ENCODE results near the gene NUP210L.

Gene NUP210L

DNA sequence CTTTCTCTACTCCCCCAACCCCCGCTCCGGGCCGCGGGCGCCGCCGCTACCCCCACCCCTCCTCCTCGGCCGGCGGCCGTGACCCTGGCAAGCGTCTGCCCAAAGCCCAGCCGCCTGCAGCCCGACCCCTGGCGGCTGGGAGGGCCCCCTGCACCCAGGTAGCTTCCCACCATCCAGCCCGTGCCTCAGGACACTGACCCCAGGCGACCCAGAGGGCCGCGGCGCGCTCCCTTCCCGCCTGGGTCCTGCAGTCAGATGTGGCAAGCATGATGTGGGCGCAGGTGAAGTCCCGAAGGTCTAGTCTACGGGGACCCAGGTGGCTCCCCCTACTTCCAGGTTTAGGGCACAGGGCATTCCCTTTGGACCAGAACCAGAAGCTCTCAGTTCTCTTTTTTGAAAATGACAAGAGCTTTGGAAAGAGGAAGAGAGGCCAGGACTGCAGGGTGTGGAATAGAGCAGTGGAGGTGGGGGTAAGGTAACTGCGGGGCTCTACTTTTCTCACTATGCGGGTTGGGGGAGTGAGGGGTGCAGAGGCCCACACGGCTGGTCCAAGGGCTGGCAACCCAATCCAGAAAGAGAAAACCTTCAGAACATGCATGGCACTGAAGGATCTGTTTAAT is 208.1 kb downstream of the NUP210L start, which contains the start of gene DENND4B:
TSS of gene DENND4B (minus strand) at position 97 of the 620 bp plus-strand sequence. CDS start 2,344 bp downstream, outside the sequence.
- Histone ChIP-seq H3K4me1 (ENCODE audit: control insufficient read depth in 2 of 2, insufficient read depth in 2 of 2, low read length in 2 of 2) (peaks cover 17 to 20% of the 10 kb centered on the region in 2 donors), H3K36me3 (ENCODE audit: control insufficient read depth in 2 of 2, insufficient read depth in 2 of 2, low read length in 2 of 2) (peaks cover 46 to 50% of the 10 kb centered on the region in 2 donors), H3K4me3 (ENCODE audit: low read length in 2 of 2) (peak within 1 kb of the TSS; percentile 88), H3K9me3 (ENCODE audit: control insufficient read depth in 2 of 2, low read length in 2 of 2) (no peaks in the 10 kb centered on the region), H3K9ac (ENCODE audit: low read depth in 1 of 2, low read length in 2 of 2) (peak within 1 kb of the TSS; percentile 82 to 88), H3K27me3 (ENCODE audit: control insufficient read depth in 2 of 2, insufficient read depth in 2 of 2, low read length in 2 of 2) (no peaks in the 10 kb centered on the region), H3K27ac (ENCODE audit: low read depth in 2 of 2, low read length in 2 of 2) (peak within 1 kb of the TSS; percentile 89 to 97)

DNA sequence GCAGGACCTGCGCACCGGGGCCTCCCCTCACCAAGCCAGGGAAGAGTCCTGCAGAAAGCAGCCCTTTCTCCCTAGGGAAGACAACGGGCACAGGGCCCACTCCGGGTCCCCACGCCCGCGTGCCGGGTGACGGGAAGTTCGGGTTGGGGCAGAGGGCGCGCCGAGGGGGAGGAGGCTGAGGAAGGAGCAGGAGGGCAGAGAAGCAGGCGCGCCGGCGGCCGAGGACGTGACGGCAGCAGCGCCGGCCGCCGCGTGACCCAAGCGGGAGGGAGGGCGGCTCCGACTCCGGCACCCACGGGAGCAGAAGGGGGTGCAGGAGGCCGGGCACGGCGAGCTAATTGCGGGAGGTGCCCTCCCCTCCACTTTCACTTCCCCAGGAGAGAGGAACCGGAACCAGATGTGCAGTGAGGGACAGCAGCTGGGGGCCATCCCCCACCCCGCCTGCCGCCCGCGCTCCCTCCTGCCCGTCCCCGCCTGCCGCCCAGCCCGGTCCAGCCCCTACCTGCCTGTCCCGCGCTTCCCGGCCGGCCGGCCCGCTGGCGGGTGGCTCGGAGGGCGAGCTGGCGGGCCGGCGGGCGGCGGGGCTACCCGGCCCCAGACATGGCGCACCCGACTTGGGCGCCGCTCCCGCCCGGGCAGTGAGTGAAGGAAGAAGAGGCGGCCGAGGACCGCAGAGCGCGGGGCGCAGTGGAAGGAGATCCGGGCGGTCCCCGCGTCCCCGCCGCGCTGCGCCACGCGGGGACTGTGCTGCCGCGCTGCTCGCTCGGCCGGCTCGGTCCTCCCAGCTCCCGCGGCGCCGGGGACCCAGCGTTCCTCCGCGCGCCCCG is 208.9 kb downstream of the NUP210L start:
- Histone ChIP-seq H3K9me3 (ENCODE audit: control insufficient read depth in 2 of 2, low read length in 2 of 2) (no peaks in the 10 kb centered on the region), H3K9ac (ENCODE audit: low read depth in 1 of 2, low read length in 2 of 2) (peak overlapping the region; percentile 82 to 88), H3K27ac (ENCODE audit: low read depth in 2 of 2, low read length in 2 of 2) (peak overlapping the region; percentile 89 to 97), H3K27me3 (ENCODE audit: control insufficient read depth in 2 of 2, insufficient read depth in 2 of 2, low read length in 2 of 2) (no peaks in the 10 kb centered on the region), H3K4me1 (ENCODE audit: control insufficient read depth in 2 of 2, insufficient read depth in 2 of 2, low read length in 2 of 2) (peaks cover 17 to 20% of the 10 kb centered on the region in 2 donors), H3K4me3 (ENCODE audit: low read length in 2 of 2) (peak overlapping the region; percentile 88), H3K36me3 (ENCODE audit: control insufficient read depth in 2 of 2, insufficient read depth in 2 of 2, low read length in 2 of 2) (peaks cover 39 to 49% of the 10 kb centered on the region in 2 donors)

DNA sequence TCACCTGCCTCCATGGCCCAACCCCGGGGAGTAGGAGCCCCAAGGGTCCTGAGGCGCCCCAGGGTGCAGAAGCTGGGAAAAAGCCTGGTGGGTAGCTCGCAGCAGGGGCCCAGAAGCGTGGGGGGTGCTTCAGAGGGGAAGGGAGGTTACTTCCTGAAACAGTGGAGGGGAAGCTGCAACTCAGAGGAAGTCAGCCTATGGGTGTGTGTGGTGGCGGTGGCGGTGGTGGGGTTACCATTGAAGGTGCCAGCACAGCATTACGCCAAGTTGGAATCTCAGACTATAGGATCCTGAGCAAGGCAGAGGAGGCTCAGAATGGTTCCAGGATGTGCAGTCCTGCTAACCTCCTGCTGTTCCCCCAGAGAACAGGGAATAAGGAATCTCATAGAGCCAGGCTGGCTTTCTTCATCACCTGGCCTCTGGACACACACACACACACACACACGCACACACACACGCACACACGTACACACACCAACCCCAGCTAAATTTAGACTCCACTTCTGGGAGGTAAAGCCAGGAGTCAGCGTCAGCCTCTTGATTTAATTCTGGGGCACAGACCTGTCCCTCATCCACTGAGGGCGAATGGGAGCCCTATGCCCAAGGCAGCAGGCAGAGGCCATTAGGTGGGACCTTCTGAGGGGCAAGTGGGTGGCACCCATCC is 209.6 kb downstream of the NUP210L start:
- Histone ChIP-seq H3K36me3 (ENCODE audit: control insufficient read depth in 2 of 2, insufficient read depth in 2 of 2, low read length in 2 of 2) (peaks cover 38 to 49% of the 10 kb centered on the region in 2 donors), H3K27ac (ENCODE audit: low read depth in 2 of 2, low read length in 2 of 2) (peak overlapping the region; percentile 89 to 97)

DNA sequence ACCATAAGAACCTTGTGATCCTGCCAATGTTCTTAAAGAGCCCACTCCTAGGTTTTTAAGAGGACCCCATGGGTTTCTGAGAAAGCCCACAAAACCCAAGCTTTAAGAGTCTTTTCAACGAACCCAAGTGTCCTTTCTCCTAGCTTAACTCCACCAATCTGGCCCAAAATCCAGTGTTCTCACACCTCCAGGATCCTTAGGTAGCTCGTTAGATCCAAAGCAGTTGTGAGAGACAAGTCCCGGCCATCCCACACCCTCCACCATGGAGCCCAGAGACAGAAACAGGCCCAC is 210.1 kb downstream of the NUP210L start:
- H3K27ac ChIP-seq (ENCODE audit: low read depth in 2 of 2, low read length in 2 of 2) = peak overlapping the region; percentile 89 to 97
- peaks cover 17 to 20% of the 10 kb centered on the region in 2 donors for H3K4me1 ChIP-seq (ENCODE audit: control insufficient read depth in 2 of 2, insufficient read depth in 2 of 2, low read length in 2 of 2)
- no peaks in the 10 kb centered on the region for H3K27me3 ChIP-seq (ENCODE audit: control insufficient read depth in 2 of 2, insufficient read depth in 2 of 2, low read length in 2 of 2)
- peaks cover 34 to 50% of the 10 kb centered on the region in 2 donors for H3K36me3 ChIP-seq (ENCODE audit: control insufficient read depth in 2 of 2, insufficient read depth in 2 of 2, low read length in 2 of 2)
- H3K9ac ChIP-seq (ENCODE audit: low read depth in 1 of 2, low read length in 2 of 2) = peak overlapping the region; percentile 82 to 88
- H3K9me3 ChIP-seq (ENCODE audit: control insufficient read depth in 2 of 2, low read length in 2 of 2) = no peaks in the 10 kb centered on the region
- H3K4me3 ChIP-seq (ENCODE audit: low read length in 2 of 2) = peak overlapping the region; percentile 88

More for the DNA sequence above, 209.6 kb downstream of the NUP210L start:
- H3K27me3 ChIP-seq (ENCODE audit: control insufficient read depth in 2 of 2, insufficient read depth in 2 of 2, low read length in 2 of 2) = no peaks in the 10 kb centered on the region
- H3K9me3 ChIP-seq (ENCODE audit: control insufficient read depth in 2 of 2, low read length in 2 of 2) = no peaks in the 10 kb centered on the region
- H3K4me3 ChIP-seq (ENCODE audit: low read length in 2 of 2) = peak overlapping the region; percentile 88
- H3K4me1 ChIP-seq (ENCODE audit: control insufficient read depth in 2 of 2, insufficient read depth in 2 of 2, low read length in 2 of 2) = peaks cover 17 to 20% of the 10 kb centered on the region in 2 donors
- H3K9ac ChIP-seq (ENCODE audit: low read depth in 1 of 2, low read length in 2 of 2) = peak overlapping the region; percentile 82 to 88

DNA sequence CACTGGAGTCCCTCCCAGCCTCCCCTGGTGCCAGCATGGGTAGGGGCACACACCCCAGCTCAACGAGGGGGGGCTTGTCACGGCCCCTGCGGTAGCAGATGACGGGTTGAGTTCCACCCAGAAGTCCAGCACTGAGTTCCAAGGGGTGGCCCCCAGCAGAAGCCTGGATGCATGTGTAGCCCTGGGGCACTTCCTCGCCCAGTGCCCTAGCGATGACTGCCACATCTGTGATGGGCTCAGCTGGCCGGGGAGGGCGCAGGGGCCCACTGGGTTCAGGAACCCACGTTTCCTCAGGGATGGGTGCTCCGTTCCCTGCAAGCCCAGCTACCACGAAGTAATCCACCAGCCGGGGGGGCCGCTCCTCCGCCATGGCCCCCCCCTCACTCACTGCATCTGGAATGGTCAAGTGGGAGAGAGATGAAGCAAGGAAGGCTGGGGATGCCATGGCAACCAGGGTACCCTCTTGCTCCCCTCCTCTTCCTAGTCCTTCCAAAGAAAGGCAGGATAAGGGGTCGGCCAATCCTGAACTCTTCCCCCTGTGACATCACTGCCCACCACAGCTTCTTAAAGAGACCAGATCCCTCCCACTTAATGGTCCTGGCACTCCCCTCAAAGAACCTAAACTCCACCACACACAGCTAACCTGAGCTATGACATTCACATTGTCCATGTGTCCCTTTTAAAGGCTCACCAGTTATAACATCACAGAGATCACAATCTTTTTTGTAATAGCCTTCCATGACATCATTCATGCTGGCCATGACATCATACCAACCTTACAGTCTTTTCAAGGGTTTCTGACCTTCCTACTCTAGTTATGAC is 210.7 kb downstream of the NUP210L start:
- H3K4me1 ChIP-seq (ENCODE audit: control insufficient read depth in 2 of 2, insufficient read depth in 2 of 2, low read length in 2 of 2) = peaks cover 17 to 20% of the 10 kb centered on the region in 2 donors
- H3K4me3 ChIP-seq (ENCODE audit: low read length in 2 of 2) = peak overlapping the region in 1 of 2 donors; percentile 88
- H3K9me3 ChIP-seq (ENCODE audit: control insufficient read depth in 2 of 2, low read length in 2 of 2) = no peaks in the 10 kb centered on the region
- H3K36me3 ChIP-seq (ENCODE audit: control insufficient read depth in 2 of 2, insufficient read depth in 2 of 2, low read length in 2 of 2) = peaks cover 36 to 56% of the 10 kb centered on the region in 2 donors
- peak overlapping the region in 1 of 2 donors; percentile 88 for H3K9ac ChIP-seq (ENCODE audit: low read depth in 1 of 2, low read length in 2 of 2)
- H3K27ac ChIP-seq (ENCODE audit: low read depth in 2 of 2, low read length in 2 of 2) = peak overlapping the region; percentile 89 to 97
- H3K27me3 ChIP-seq (ENCODE audit: control insufficient read depth in 2 of 2, insufficient read depth in 2 of 2, low read length in 2 of 2) = no peaks in the 10 kb centered on the region

DNA sequence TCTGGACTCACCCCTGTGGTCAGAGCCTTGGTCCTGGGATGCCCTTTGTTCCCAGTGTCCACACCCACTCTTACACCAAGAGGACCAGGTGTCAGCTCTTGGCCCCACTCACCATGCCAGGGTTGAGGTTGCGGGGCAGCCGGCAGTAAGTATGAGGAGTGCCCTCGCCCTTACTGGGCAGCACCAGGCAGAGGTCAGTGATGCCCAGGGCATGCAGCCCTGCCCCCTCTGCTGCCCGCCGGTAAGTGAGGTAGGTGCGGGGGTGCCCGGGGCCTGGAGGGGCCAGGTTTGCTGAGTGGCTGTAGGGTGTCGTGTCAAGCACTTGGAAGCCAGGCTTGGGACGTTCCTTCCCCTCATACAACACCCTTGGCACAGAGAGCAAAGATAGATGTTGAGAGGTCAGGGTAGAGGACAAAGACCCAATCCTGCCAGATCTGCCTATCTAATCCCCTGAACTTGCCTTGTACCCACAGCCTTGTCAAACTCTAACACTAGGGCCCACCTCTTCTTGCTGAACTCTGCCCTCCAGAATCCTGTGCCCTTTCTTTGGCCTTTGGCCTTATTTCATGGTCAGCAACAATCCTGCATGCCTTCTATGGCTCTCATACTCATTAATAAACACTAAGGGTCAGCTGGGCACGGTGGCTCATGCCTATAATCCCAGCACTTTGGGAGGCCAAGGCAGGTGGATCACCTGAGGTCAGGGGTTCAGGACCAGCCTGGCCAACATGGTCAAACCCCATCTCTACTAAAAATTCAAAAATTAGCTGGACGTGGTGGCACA is 211.9 kb downstream of the NUP210L start:
- no peaks in the 10 kb centered on the region for H3K27me3 ChIP-seq (ENCODE audit: control insufficient read depth in 2 of 2, insufficient read depth in 2 of 2, low read length in 2 of 2)
- no peak overlapping the region for H3K9ac ChIP-seq (ENCODE audit: low read depth in 1 of 2, low read length in 2 of 2)
- no peak overlapping the region for H3K4me3 ChIP-seq (ENCODE audit: low read length in 2 of 2)
- H3K4me1 ChIP-seq (ENCODE audit: control insufficient read depth in 2 of 2, insufficient read depth in 2 of 2, low read length in 2 of 2) = peaks cover 17 to 20% of the 10 kb centered on the region in 2 donors
- peaks cover 24 to 44% of the 10 kb centered on the region in 2 donors for H3K36me3 ChIP-seq (ENCODE audit: control insufficient read depth in 2 of 2, insufficient read depth in 2 of 2, low read length in 2 of 2)
- H3K27ac ChIP-seq (ENCODE audit: low read depth in 2 of 2, low read length in 2 of 2) = no peak overlapping the region
- no peaks in the 10 kb centered on the region for H3K9me3 ChIP-seq (ENCODE audit: control insufficient read depth in 2 of 2, low read length in 2 of 2)
